GM23248 (cell line): Measurements from ENCODE around the gene EEF1AKMT4. TPM values are rescaled to one million over a fixed set of nuclear protein-coding genes. Genes with fewer than 3 reads are reported as not detected.
A peak's percentile ranks its signal among the peaks of the same experiment; 100 is the strongest.
"Not testable (repeated sequence)": the region's sequence is repeated elsewhere in the genome, so short reads cannot be mapped to it uniquely, and the experiment has no call there.

Experiments used
- DNase-seq: peaks from one replicate; pipeline ENCODE4 v3.0.0-alpha.2; 2015
- H2AFZ ChIP-seq: fragments of 200-600 bp; sonication (generic); 2 replicates; pipeline ENCODE4 v1.6.1; 2016; ENCODE audit warnings: antibody characterized with exemption
- H3F3A ChIP-seq: fragments of 200-600 bp; sonication (generic); 2 replicates; pipeline ENCODE4 v1.6.1; 2016; ENCODE audit warnings: mild to moderate bottlenecking, antibody characterized with exemption, mixed run types; ENCODE audit not compliant: insufficient read depth
- H3K27ac ChIP-seq: fragments of 200-600 bp; sonication (generic); 2 replicates; pipeline ENCODE4 v1.5.1; 2016; ENCODE audit warnings: mild to moderate bottlenecking
- H3K27me3 ChIP-seq: fragments of 200-600 bp; sonication (generic); replicated peaks from 2 replicates; pipeline ENCODE4 v1.6.1; 2016; ENCODE audit warnings: mild to moderate bottlenecking; ENCODE audit not compliant: insufficient read depth
- H3K36me3 ChIP-seq: fragments of 200-600 bp; sonication (generic); 2 replicates; pipeline ENCODE4 v1.6.1; 2016; ENCODE audit warnings: low read depth, mild to moderate bottlenecking
- H3K4me1 ChIP-seq: fragments of 200-600 bp; sonication (generic); 2 replicates; pipeline ENCODE4 v1.6.1; 2016; ENCODE audit warnings: mild to moderate bottlenecking; ENCODE audit not compliant: insufficient read depth
- H3K4me2 ChIP-seq: fragments of 200-600 bp; sonication (generic); one replicate; pipeline ENCODE4 v1.6.1; 2016; ENCODE audit warnings: mild to moderate bottlenecking; ENCODE audit not compliant: unreplicated experiment
- H3K4me3 ChIP-seq: fragments of 200-600 bp; sonication (generic); 2 replicates; pipeline ENCODE4 v1.5.1; 2016; ENCODE audit warnings: mild to moderate bottlenecking
- H3K79me2 ChIP-seq: fragments of 200-600 bp; sonication (generic); 2 replicates; pipeline ENCODE4 v1.6.1; 2016; ENCODE audit warnings: mild to moderate bottlenecking; ENCODE audit not compliant: insufficient read depth
- H3K9ac ChIP-seq: fragments of 200-600 bp; sonication (generic); 2 replicates; pipeline ENCODE4 v1.6.1; 2016; ENCODE audit warnings: mild to moderate bottlenecking
- H3K9me2 ChIP-seq: fragments of 200-600 bp; sonication (generic); 2 replicates; pipeline ENCODE4 v1.6.1; 2016; ENCODE audit warnings: mixed run types, mild to moderate bottlenecking, moderate library complexity; ENCODE audit not compliant: insufficient read depth
- H3K9me3 ChIP-seq: fragments of 200-600 bp; sonication (generic); one replicate; pipeline ENCODE4 v1.6.1; 2017; ENCODE audit warnings: low read depth
- H4K20me1 ChIP-seq: fragments of 200-600 bp; sonication (generic); 2 replicates; pipeline ENCODE4 v1.6.0; 2016; ENCODE audit not compliant: insufficient read depth
- EZH2 ChIP-seq: fragments of 200-600 bp; sonication (generic); IDR thresholded peaks from 2 replicates; pipeline ENCODE4 v1.6.1; 2018; ENCODE audit warnings: antibody characterized with exemption, mild to moderate bottlenecking; ENCODE audit not compliant: insufficient read depth, poor library complexity, severe bottlenecking
- EZH2phosphoT487 ChIP-seq: fragments of 200-600 bp; sonication (generic); IDR thresholded peaks from 2 replicates; pipeline ENCODE4 v1.6.1; 2018; ENCODE audit warnings: antibody characterized with exemption, moderate library complexity, mild to moderate bottlenecking, low read depth; ENCODE audit not compliant: insufficient read depth
- WGBS, 2 experiments: methylation state at CpG; one replicate each; pipeline ENCODE4 v1.1.6; 2015 to 2017; ENCODE audit warnings: low lambda C conversion rate in 2 of 2, low coverage in 1 of 2; ENCODE audit errors: missing lambda C conversion rate in 2 of 2; 5-methylcytosine and 5-hydroxymethylcytosine counted together
- in situ Hi-C: fragments of 300-500 bp; cut with MboI; formaldehyde crosslinking; loops from 2 replicates; pipeline ENCODE4 v1.15.0; 2020
- polyA plus RNA-seq: library from polyadenylated mRNA; unstranded; fragments of >200 nt; fragmentation: Nextera tagmentation; extraction: Ambion mirVana; gene quantifications from 2 replicates; pipeline ENCODE4 v1.2.1, GENCODE V29; 2016
- total RNA-seq: library from RNA; depleted of rRNA; stranded (reverse); fragments of >200 nt; shearing (Covaris generic); gene quantifications from 2 replicates; pipeline ENCODE4 v1.2.3, GENCODE V29; 2014

Gene EEF1AKMT4
- total and polyA plus RNA-seq, 2 experiments from 2014 or later = 5.3 to 7.2 TPM

GRCh38 chr3:184260724-184261269 is 11.3 kb downstream of the EEF1AKMT4 start:
- no peak for TF ChIP-seq EZH2phosphoT487
- no peak for TF ChIP-seq EZH2
- Histone ChIP-seq H3K4me3 (peak overlapping the region; percentile 72), H3K9me3 (no peaks in the 10 kb centered on the region), H3K79me2 (no peaks in the 10 kb centered on the region), H3K4me2 (peak overlapping the region; percentile 90), H3K9me2 (no peaks in the 10 kb centered on the region), H3K27me3 (0 out of 2 replicates have a peak, but pooled peaks cover 4% of the 10 kb centered on the region), H3K9ac (no peak overlapping the region), H3K27ac (no peak overlapping the region), H4K20me1 (no peaks in the 10 kb centered on the region), H3K4me1 (0 out of 2 replicates have a peak, but pooled peaks cover 2% of the 10 kb centered on the region), H3F3A (peaks cover 6% of the 10 kb centered on the region; the same call in 1 of the 2 replicates), H3K36me3 (no peaks in the 10 kb centered on the region), H2AFZ (peak overlapping the region; percentile 75)
- DNase-seq = peak; percentile 8
- in situ Hi-C loops = no loop called here
- 1 to 2% methylated on average over 43 of the region's 49 CpGs for WGBS, 2 experiments

- TF ChIP-seq EZH2 (no peak), EZH2phosphoT487 (no peak)
- in situ Hi-C loops = no loop called here
- H3K27me3 ChIP-seq = 0 out of 2 replicates have a peak, but pooled peaks cover 4% of the 10 kb centered on the region
- H3K36me3 ChIP-seq = no peaks in the 10 kb centered on the region
- peak; percentile 73 for DNase-seq
- no peaks in the 10 kb centered on the region for H3K79me2 ChIP-seq
- 1% methylated on average over 29 of the region's 67 CpGs; no CpG with 5 or more reads in 1 of the 2 experiments for WGBS, 2 experiments
- H3K4me2 ChIP-seq = peak within 1 kb of the TSS; percentile 90
- no peaks in the 10 kb centered on the region for H3K9me2 ChIP-seq
- no peak within 1 kb of the TSS for H3K27ac ChIP-seq
- no peak within 1 kb of the TSS for H3K9ac ChIP-seq
- peak within 1 kb of the TSS; percentile 72 for H3K4me3 ChIP-seq
- H3K9me3 ChIP-seq = no peaks in the 10 kb centered on the region
- no peaks in the 10 kb centered on the region for H4K20me1 ChIP-seq
- H2AFZ ChIP-seq = peak within 1 kb of the TSS; percentile 75
- H3F3A ChIP-seq = peaks cover 6% of the 10 kb centered on the region; the same call in 1 of the 2 replicates
- 0 out of 2 replicates have a peak, but pooled peaks cover 2% of the 10 kb centered on the region for H3K4me1 ChIP-seq
These were observed 11.9 kb downstream of the EEF1AKMT4 start, which contains the start of gene CAMK2N2 for GRCh38 chr3:184261270-184261853. TSS of gene CAMK2N2 (minus strand) at chr3:184261553. CDS start at chr3:184261285, 268 bp downstream.

GRCh38 chr3:184261854-184262763 is 12.6 kb downstream of the EEF1AKMT4 start:
- Histone ChIP-seq H3F3A (peaks cover 6% of the 10 kb centered on the region; the same call in 1 of the 2 replicates), H3K4me3 (peak overlapping the region; percentile 72), H3K27me3 (0 out of 2 replicates have a peak, but pooled peaks cover 4% of the 10 kb centered on the region), H3K79me2 (no peaks in the 10 kb centered on the region), H2AFZ (peak overlapping the region; percentile 69), H3K9me2 (no peaks in the 10 kb centered on the region), H3K9ac (no peak overlapping the region), H3K27ac (no peak overlapping the region), H3K4me2 (peak overlapping the region; percentile 70), H3K9me3 (no peaks in the 10 kb centered on the region), H3K4me1 (0 out of 2 replicates have a peak, but pooled peaks cover 2% of the 10 kb centered on the region), H3K36me3 (no peaks in the 10 kb centered on the region), H4K20me1 (no peaks in the 10 kb centered on the region)
- 3 to 7% methylated on average over 49 to 51 of the region's 66 CpGs for WGBS, 2 experiments
- DNase-seq = peak; percentile 56
- in situ Hi-C loops = no loop called here
- TF ChIP-seq EZH2phosphoT487 = no peak
- TF ChIP-seq EZH2 = no peak

GRCh38 chr3:184262764-184263179 is 13.3 kb downstream of the EEF1AKMT4 start:
- Histone ChIP-seq H3K27me3 (0 out of 2 replicates have a peak, but pooled peaks cover 4% of the 10 kb centered on the region), H3K9me3 (no peaks in the 10 kb centered on the region), H3F3A (peaks cover 6% of the 10 kb centered on the region; the same call in 1 of the 2 replicates), H3K4me1 (0 out of 2 replicates have a peak, but pooled peaks cover 2% of the 10 kb centered on the region), H3K79me2 (no peaks in the 10 kb centered on the region), H3K36me3 (no peaks in the 10 kb centered on the region), H3K9ac (no peak overlapping the region), H4K20me1 (no peaks in the 10 kb centered on the region), H3K27ac (no peak overlapping the region), H3K4me2 (peak overlapping the region; percentile 70), H2AFZ (no peak overlapping the region), H3K4me3 (peak overlapping the region; percentile 72; the same call in 1 of the 2 replicates), H3K9me2 (no peaks in the 10 kb centered on the region)
- DNase-seq = no peak
- TF ChIP-seq EZH2phosphoT487 (no peak), EZH2 (no peak)
- 13 to 15% methylated on average over 15 of the region's 15 CpGs for WGBS, 2 experiments
- in situ Hi-C loops = no loop called here

- H3K9ac ChIP-seq, H3K36me3 ChIP-seq, H3F3A ChIP-seq, H3K9me2 ChIP-seq, H3K4me3 ChIP-seq, H4K20me1 ChIP-seq, H3K4me2 ChIP-seq, H3K79me2 ChIP-seq, in situ Hi-C loops, DNase-seq, H3K4me1 ChIP-seq, H3K27ac ChIP-seq, H2AFZ ChIP-seq, H3K9me3 ChIP-seq, H3K27me3 ChIP-seq: not testable (repeated sequence)
- 38 to 45% methylated on average over 1 of the region's 1 CpG for WGBS, 2 experiments
These were observed 17.8 kb downstream of the EEF1AKMT4 start for GRCh38 chr3:184267249-184267648.
